Dermis microvascular lymphatic vessel endothelial cell (primary cell): ENCODE results near the gene NARS2. TPM values are rescaled to one million over a fixed set of nuclear protein-coding genes. Genes with fewer than 3 reads are reported as not detected.
"Not testable (repeated sequence)": the region's sequence is repeated elsewhere in the genome, so short reads cannot be mapped to it uniquely, and the experiment has no call there.

Source experiments
- DNase-seq, 2 donors: peaks; one replicate each; pipeline versions ENCODE4 v3.0.0 to v3.0.0-alpha.2; 2010; ENCODE audit warnings: low read depth in 2 of 2
- total RNA-seq: library from RNA; depleted of rRNA; stranded (reverse); fragments of >200 nt; gene quantifications from 2 replicates; pipeline ENCODE4 v1.2.1, GENCODE V29; 2014

NARS2 gene
- total RNA-seq, 1 donor from 2014 or later, result 12.1 TPM

GRCh38 chr11:78493413-78493975, 81.2 kb downstream of the NARS2 start:
- no peak for DNase-seq

DNA sequence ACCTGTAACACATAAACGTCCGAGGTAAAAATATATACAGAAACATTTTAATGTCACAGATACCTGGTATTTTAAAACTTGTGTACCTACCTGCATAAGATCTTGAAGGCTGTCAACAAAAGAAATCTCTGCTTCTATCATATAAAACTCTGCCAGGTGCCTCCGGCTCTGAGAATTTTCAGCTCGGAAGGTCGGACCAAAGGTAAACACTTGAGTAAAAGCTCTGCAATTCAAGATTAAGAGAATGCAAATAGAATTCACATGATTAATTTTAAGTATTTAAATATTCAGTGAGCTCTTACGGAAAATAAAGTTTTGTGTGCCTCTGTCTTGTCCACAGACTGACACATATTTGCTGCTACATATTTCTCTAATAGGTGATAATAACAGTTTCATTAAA, 81.7 kb downstream of the NARS2 start:
- DNase-seq, result no peak

DNA sequence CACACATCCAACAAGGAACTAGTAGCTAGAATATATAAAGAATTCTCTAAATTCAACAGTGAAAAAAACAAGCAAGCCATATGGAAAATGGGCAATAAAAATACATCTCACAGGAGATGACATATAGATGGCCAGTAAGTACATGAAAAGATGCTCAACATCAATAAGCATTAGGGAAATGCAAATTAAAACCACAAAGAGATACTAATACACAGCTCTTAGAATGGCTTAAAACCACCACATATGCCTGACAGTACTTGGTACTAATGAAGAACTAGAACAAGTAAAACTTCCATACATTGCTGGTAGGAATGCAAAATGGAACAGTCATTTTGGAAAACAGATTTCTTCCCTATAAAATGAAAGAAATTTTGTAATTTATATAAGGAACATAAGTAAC, 85.5 kb downstream of the NARS2 start:
- DNase-seq, result no peak

GRCh38 chr11:78478536-78478935, 96.1 kb downstream of the NARS2 start:
- no peak for DNase-seq

DNA sequence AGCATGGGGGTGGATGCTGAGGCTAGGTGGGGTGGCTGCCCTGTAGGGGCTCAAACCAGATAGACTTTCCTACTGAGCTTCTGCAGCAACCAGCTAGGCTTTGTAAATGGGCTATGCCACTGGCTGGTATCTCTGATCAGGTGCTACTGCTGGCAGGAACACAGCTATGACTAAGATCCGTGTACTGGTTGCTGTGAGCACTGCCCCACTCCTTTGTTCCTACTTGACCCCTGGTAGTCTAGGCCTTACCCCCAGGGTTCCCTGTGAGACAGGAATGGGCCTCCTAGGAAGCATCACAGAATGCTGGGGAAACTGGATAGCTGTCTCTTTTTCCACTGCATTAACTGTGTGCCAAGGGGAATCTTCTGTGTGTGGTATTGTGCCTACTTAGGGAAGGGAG, 98.6 kb downstream of the NARS2 start:
- DNase-seq, result peak in 1 of 2 donors; percentile 58

- no peak for DNase-seq
Measured at GRCh38 chr11:78474451-78474850, 100.2 kb downstream of the NARS2 start.

- DNase-seq, result no peak
Measured at GRCh38 chr11:78472905-78473304, 101.8 kb downstream of the NARS2 start.

GRCh38 chr11:78472382-78472781, 102.3 kb downstream of the NARS2 start:
- no peak for DNase-seq

DNA sequence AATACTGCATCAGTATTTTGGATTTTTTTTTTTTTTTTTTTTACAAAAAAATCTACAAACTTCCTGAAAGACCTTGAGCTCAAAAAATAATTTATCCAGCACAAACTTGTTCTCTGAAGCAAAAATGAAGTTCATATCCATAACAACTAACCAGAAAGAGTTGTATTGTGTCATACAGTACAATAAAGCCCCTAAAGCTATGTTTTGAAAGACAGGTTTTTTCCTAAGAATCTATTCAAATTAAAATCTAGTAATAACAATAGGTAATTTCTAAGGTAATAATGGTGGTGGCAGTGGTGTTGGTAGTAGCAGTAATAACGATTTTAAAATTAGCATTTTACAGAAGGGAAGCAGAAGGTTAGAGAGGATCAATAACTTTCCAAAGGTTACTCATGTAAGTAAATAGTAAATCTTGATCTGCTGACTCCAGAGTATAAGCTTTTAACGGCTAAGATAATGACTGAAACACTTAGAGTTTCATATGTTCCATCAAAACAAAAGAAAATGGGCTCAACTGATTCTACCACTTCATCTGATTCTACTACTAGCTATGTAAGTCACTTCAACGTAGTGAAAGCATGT, 103.7 kb downstream of the NARS2 start:
- no peak for DNase-seq

DNA sequence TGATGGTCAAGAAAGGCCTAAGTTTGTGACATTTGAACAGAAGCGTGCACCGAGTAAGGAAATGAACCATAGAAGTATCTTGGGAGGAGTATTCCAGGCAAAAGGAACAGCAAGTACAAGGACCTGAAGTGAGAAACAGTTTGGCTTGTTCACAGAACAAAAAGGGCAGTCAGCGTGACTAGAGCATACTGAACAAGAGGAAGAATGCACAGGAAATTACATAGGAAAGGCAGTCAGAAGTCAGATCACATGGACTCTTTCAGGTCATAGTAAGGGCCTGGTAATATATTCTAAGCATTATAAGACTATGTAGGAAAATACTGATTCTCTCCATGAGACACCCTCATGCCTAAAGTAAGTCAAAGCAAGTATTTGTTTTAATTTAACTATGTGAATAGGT, 104.8 kb downstream of the NARS2 start:
- peak; percentile 68 to 69 for DNase-seq

DNA sequence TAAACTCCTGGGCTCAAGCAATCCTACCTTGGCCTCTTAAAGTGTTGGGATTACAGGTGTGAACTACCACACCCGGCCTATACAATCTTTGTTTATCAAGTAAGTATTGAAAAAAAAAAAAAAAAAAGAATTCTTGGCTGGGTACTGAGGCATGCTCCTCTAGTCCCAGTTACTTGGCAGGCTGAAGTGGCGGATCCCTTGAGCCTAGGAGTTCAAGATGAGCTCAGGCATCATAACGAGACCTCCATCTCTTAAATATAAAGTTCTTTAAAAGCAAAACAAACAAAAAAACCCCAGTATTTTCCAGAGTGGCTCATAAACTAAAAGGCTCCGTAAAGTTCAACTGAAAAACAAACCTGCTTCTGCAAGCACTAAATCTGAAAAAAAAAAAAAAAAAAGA, 106.7 kb downstream of the NARS2 start:
- no peak for DNase-seq

DNA sequence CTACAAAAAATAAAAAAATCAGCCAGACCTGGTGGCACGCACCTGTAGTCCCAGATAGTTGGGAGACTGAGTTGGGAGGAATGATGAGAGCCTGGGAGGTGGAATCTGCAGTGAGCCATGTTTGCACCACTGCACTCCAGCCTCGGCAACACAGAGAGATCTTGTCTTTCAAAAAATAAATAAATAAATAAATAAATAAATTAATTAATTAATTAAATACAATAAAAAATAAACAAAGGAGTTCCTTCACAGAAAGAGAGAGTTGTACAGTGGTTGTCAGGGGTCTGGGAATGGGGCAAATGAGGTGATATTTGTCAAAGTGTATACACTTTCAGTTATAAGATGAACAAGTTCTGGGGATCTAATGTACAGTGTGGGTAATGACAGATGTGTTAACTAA, 107.3 kb downstream of the NARS2 start:
- no peak for DNase-seq

GRCh38 chr11:78465169-78465942, 109.3 kb downstream of the NARS2 start:
- no peak for DNase-seq

DNA sequence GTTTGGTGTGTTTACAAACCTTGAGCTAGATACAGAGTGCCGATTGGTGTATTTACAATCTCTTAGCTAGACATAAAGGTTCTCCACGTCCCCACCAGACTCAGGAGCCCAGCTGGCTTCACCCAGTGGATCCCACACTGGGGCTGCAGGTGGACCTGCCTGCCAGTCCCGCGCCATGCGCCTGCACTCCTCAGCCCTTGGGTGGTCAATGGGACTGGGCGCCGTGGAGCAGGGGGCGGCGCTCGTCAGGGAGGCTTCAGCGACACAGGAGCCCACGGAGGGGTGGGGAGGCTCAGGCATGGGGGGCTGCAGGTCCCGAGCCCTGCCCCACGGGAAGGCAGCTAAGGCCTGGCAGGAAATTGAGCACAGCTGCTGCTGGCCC, 109.9 kb downstream of the NARS2 start:
- not testable (repeated sequence) for DNase-seq

DNA sequence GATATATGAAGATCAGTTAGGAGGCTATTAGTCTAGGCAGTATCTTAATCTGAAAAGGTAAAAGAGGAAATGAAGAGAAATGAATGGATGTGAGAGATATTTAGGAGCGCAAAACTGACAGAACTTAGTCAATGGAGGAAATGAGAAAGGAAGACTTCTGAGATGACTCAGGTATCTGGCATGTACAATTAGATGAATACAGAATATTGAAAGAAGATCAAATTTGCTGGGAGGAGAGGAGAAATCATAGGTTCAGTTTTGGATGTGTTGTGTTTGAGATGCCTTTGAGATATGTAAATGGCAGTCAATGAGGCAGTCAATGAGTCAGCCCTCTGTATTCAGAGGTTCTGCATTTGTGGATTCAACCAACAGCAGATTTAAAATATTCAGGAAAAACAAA, 114.2 kb downstream of the NARS2 start:
- peak in 1 of 2 donors; percentile 29 for DNase-seq

- DNase-seq, result peak in 1 of 2 donors; percentile 12
Measured at GRCh38 chr11:78459738-78460137, 114.9 kb downstream of the NARS2 start.

DNA sequence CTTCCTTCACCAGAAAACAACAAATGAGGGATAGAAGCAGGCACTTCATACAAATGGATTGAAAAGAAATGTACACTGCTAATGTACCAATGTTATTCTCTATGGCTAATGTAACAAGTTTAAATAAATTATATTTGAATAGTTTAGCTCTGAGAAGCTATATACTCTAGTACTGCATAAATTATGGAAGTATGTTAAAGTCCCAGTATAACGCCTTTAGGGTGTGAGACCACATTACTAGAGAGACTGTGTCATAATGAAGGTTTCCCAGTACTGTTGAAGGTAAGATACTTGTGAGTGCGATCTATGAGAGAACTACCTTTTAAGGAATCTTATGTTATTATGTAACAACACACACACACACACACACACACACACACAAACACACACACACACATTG, 117.2 kb downstream of the NARS2 start:
- no peak for DNase-seq

GRCh38 chr11:78453140-78453935, 121.3 kb downstream of the NARS2 start:
- no peak for DNase-seq

DNA sequence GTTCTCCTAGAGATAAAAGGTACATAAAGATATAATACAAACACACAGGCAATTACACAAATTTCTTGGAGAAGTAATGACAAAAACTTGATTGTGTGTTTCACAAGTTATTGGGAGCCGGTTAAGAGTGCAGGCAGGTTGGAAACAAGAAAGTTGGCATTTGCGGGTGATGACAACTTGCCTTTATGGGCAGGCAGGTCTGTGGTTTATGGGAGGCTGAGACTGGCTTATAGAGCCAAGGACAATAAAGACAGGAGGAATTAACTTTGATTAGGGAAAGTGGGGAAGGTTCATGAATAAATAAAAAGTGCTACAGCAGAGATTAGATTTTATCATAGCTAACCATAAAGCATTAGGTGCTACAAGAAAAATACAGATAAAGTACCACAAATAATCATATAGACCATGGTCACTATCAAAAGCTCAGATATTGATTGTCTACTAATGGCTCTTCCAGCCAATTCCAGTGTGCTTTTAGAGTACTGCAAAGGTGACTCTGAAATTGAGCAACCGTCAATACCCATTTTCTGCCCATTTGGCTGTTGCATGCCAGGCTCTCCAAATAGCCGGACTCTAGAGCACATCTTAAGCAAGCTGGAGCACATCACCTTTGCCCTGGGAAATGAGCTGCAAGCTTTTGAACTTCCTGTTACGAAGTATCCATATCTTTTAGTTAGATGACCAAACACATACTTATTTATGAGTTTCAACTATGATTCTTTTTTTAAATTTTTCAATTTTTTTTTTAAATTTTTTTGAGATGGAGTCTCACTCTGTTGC, 123.1 kb downstream of the NARS2 start:
- DNase-seq, result no peak

- no peak for DNase-seq
Measured at GRCh38 chr11:78450866-78451265, 123.8 kb downstream of the NARS2 start.

GRCh38 chr11:78449866-78450265, 124.8 kb downstream of the NARS2 start:
- no peak for DNase-seq
